Hematopoietic multipotent progenitor cell treated with erythropoietin and hydrocortisone succinate and interleukin-3 and kit ligand, for 17 days (in vitro differentiated cells): ENCODE results near the gene CPHXL2.
A peak's percentile ranks its signal among the peaks of the same experiment; 100 is the strongest.

ENCODE experiments used
- DNase-seq: peaks from one replicate; pipeline ENCODE4 v3.0.0-alpha.2; 2015; ENCODE audit warnings: low spot score

The CPHXL2 gene

GRCh38 chr16:75640598-75640997 is 36.2 kb downstream of the CPHXL2 start:
- DNase-seq, result no peak

- no peak for DNase-seq
These were observed 41.8 kb downstream of the CPHXL2 start for GRCh38 chr16:75635036-75635435.

GRCh38 chr16:75632857-75633256 is 44.0 kb downstream of the CPHXL2 start:
- no peak for DNase-seq

GRCh38 chr16:75630052-75630451 is 46.8 kb downstream of the CPHXL2 start:
- no peak for DNase-seq

- DNase-seq, result no peak
These were observed 47.7 kb downstream of the CPHXL2 start for GRCh38 chr16:75629132-75629531.

- no peak for DNase-seq
These were observed 48.5 kb downstream of the CPHXL2 start for GRCh38 chr16:75628351-75628750.

- DNase-seq, result no peak
These were observed 49.0 kb downstream of the CPHXL2 start for GRCh38 chr16:75627851-75628250.

GRCh38 chr16:75626806-75627205 is 50.0 kb downstream of the CPHXL2 start:
- no peak for DNase-seq

- DNase-seq, result no peak
These were observed 51.9 kb downstream of the CPHXL2 start for GRCh38 chr16:75624921-75625334.

- DNase-seq, result peak; percentile 96
These were observed 53.8 kb downstream of the CPHXL2 start, which contains the start of gene ADAT1 for GRCh38 chr16:75622761-75623605. Gene ADAT1 (minus strand): TSS chr16:75623281. CDS start chr16:75620799, 2,482 bp downstream.

- DNase-seq, result peak; percentile 86
These were observed 55.7 kb downstream of the CPHXL2 start for GRCh38 chr16:75621170-75621477.

- DNase-seq, result peak; percentile 76
These were observed 56.3 kb downstream of the CPHXL2 start for GRCh38 chr16:75620326-75621169.

GRCh38 chr16:75618780-75619179 is 58.0 kb downstream of the CPHXL2 start:
- no peak for DNase-seq

GRCh38 chr16:75617121-75617520 is 59.7 kb downstream of the CPHXL2 start:
- DNase-seq, result no peak

- DNase-seq, result no peak
These were observed 60.2 kb downstream of the CPHXL2 start for GRCh38 chr16:75616521-75617010.

- no peak for DNase-seq
These were observed 61.2 kb downstream of the CPHXL2 start for GRCh38 chr16:75615619-75616018.

- DNase-seq, result no peak
These were observed 62.5 kb downstream of the CPHXL2 start for GRCh38 chr16:75614066-75614897.
